Measurements from ENCODE around the gene DOCK6.

DOCK6 gene

DNA sequence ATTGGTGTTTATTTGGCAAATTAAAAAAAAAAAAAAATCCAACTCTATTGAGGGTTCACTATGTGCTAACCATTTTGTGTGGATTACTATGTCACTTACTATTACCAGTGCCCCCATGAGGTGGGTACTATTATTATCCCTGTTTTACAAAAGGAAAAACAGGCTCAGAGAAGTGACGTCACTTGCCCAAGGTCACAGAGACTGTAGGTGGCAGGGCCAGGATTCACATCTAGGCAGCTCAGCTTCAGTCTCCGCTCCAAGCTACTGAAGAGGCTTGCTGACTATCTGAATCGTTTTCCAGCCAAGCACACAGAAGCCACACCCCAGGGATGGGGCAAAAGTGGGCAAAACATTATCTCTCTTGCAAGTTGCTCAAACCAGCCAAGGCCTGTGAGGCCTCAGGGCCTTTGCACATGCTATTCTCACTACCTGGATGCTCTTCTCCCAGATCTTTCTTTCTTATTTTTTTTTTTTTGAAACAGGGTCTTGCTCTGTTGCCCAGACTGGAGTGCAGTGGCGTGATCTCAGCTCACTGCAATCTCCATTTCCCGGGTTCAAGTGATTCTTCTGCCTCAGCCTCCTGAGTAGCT lies 27.7 kb downstream of the DOCK6 start:
- no peak overlapping the region for H3K4me3 ChIP-seq (ENCODE audit: low read length)
- no peak for DNase-seq (ENCODE audit: low read depth)
- TF ChIP-seq, protein P1, sequence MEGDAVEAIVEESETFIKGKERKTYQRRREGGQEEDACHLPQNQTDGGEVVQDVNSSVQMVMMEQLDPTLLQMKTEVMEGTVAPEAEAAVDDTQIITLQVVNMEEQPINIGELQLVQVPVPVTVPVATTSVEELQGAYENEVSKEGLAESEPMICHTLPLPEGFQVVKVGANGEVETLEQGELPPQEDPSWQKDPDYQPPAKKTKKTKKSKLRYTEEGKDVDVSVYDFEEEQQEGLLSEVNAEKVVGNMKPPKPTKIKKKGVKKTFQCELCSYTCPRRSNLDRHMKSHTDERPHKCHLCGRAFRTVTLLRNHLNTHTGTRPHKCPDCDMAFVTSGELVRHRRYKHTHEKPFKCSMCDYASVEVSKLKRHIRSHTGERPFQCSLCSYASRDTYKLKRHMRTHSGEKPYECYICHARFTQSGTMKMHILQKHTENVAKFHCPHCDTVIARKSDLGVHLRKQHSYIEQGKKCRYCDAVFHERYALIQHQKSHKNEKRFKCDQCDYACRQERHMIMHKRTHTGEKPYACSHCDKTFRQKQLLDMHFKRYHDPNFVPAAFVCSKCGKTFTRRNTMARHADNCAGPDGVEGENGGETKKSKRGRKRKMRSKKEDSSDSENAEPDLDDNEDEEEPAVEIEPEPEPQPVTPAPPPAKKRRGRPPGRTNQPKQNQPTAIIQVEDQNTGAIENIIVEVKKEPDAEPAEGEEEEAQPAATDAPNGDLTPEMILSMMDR (conservative IDR thresholded peaks at IDR 0.05; ENCODE audit: low read length): no peak

DNA sequence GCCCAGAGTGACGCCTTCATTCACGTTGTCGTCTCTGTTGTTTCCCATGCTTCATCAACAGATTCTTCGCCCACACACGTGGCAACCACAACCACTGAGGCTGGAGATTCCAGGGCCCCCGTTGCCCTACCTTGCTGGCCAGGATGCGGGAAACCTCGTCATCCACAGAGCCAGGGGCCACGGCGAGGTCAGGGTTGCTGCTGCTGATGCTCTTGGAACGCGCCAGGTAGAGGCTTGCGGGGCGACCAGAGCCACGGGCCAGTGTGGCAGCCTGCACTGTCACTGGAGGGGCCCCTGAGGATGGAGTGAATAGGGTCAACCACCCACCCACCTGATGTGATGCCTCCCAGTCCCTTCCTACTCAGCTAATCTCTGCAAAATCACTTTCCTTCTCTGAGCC lies 29.3 kb downstream of the DOCK6 start:
- no peak for DNase-seq (ENCODE audit: low read depth)
- H3K4me3 ChIP-seq (ENCODE audit: low read length): no peak overlapping the region
- TF ChIP-seq, protein P1 (conservative IDR thresholded peaks at IDR 0.05; ENCODE audit: low read length): no peak

DNA sequence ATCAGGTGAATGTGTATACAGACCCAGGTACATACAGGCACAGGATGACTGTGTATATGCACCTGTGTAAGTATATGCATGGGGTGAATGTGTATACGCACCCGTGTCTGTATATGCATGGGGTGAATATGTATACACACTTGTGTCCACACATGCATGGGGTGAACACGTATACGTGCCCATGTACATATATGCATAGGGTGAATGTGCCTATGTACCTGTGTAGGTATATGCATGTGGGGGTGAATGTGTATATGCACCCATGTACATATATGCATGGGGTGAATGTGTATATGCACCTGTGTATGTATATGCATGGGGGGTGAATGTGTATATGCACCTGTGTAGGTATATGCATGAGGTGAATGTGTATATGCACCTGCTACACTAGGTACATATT lies 29.8 kb downstream of the DOCK6 start:
- DNase-seq (ENCODE audit: low read depth): no peak
- TF ChIP-seq, protein P1 (conservative IDR thresholded peaks at IDR 0.05; ENCODE audit: low read length): no peak
- no peak overlapping the region for H3K4me3 ChIP-seq (ENCODE audit: low read length)

DNA sequence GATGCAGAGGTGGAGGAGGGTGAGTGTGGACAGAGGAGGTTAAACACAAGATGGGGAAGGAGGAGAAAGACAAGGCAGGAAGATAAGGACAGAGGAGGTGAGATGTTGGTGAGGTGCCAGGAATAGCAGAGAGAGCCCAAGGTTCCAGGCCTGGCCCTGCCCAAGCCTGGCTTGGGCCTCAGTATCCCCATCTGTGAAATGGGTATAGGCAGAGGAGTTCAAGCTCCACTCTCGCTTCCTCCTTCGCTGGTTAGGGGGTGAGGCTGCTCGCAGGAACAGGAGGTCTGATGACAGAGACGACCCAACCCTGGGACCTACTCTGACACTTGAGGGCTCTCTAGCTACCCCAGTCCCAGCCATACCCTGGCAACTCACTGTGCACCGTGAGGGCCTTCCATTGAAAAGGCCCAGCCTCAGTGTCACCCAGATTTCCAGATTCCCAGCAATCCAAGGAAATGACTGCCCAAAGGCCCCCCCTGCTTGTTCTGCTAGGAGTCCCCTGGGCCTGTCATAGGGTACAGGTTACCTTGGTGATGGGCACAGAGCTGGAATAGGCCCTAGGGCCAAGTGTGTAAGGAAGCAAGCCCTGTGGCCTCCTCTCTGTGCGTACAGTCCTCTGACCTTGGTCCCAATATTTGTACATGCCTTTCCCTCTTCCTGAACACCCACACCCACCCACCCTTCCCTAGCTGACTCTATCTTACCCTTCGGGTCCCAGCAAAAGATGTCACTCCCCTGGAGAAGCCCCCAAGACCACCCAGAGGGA lies 31.5 kb downstream of the DOCK6 start:
- no peak for DNase-seq (ENCODE audit: low read depth)
- H3K4me3 ChIP-seq (ENCODE audit: low read length): no peak overlapping the region
- TF ChIP-seq, protein P1 (conservative IDR thresholded peaks at IDR 0.05; ENCODE audit: low read length): no peak

DNA sequence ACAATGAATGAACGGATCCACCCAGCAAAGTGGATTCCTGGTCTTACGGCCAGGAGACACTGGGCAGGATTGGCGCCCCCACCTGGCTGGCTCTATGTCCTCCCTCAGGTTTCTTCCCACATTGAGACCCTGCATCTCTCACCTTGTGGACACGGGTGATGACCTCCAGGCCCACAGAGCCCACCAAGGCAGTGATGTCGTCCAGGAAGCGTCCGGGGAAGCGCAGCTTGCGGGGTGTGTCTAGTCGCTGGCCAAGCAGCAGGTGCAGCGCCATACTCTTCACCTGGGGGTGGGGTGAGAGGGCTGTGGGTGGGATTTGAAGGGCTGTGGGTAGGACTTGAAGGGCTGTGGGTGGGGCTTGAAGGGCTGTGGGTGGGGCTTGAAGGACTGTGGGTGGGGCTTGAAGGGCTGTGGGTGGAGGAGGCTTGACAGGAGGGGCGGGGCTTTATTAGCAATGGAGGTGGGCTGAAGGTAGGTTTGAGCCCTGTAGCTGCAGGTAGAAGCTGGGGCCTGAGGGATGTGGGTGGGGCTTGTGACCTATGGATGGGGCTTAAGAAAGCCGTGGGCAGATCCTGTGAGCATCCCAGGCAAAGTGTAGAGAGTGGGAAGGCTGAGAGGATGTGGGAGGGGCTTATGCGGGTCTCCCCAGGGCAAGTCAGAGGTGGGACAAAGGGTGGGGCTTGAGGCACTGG lies 35.0 kb downstream of the DOCK6 start:
- no peak for DNase-seq (ENCODE audit: low read depth)
- TF ChIP-seq, protein P1 (conservative IDR thresholded peaks at IDR 0.05; ENCODE audit: low read length): no peak
- H3K4me3 ChIP-seq (ENCODE audit: low read length): no peak overlapping the region

DNA sequence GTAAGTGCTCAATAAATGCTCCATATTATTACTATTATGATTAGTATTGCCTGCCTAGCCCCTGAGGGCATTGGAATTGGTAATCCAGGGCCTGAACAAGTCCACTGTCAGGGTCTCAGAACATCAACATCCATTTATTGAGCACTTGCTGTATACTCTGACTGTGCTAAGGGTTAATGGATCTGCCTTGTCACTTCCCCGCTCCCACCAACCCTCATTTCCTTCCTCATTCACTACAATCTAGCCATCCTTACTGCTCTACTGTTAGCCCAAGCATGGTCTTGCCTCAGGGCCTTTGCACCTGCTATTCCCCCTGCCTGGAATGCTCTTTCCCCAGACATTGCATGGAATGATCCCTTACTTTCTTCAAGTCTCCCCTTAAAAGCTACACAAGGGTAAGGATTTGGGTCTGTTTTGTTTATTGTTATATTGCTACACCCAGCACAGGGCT lies 35.6 kb downstream of the DOCK6 start:
- TF ChIP-seq, protein P1 (conservative IDR thresholded peaks at IDR 0.05; ENCODE audit: low read length): no peak
- H3K4me3 ChIP-seq (ENCODE audit: low read length): no peak overlapping the region
- DNase-seq (ENCODE audit: low read depth): no peak
